Measurements from ENCODE around the gene HSDL1.

HSDL1 gene

DNA sequence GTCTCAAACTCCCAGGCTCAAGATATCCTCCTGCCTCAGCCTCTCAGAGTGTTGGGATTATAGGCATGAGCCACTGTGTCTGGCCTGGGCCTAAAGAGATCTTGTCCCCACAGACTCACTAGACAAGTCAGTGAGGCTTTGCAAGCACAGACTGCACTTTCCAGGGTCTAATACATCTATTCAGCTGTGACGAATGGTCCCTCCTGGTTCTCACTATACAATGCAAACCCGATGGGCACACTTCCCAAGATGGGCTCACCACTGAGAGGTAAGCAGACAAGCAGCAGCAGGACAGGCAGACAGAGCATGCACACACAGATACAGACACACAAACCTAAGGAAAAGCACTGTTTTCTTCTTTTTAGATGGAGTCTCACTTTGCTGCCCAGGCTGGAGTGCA lies 37.1 kb downstream of the HSDL1 start:
- no peak for DNase-seq (ENCODE audit: low read depth)

DNA sequence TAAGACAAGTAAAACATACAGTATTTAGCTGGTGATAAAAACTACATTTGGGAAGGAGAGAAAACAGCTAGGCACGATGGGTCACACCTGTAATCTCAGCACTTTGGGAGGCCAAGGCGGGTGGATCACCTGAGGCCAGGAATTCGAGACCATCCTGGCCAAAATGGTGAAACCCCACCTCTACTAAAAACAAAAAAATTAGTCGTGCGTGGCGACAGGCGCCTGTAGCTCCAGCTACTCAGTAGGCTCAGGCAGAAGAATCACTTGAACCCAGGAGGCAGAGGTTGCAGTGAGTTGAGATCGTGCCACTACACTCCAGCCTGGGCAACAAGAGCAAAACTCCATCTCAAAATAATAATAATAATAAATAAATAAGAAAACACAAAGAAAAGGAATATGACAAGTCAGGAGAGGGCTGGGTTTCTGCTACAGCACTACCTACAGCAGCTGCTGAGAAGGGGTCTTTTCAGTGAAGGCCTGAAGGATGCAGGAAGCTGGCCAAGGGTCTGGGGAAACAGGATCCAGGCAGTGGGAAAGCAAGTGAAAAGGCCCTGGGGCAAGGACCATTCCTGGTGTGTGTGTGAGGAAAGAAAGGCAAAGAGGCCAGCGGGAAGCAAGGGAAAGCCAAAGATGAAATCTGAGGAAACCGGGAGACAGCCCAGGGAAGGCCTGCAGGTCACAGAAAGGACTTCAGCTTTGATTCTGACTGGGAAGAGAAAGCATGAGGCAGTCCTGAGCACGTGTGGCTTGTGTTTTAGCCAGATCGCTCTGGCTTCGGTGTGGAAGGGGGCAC lies 38.8 kb downstream of the HSDL1 start:
- DNase-seq (ENCODE audit: low read depth): no peak

DNA sequence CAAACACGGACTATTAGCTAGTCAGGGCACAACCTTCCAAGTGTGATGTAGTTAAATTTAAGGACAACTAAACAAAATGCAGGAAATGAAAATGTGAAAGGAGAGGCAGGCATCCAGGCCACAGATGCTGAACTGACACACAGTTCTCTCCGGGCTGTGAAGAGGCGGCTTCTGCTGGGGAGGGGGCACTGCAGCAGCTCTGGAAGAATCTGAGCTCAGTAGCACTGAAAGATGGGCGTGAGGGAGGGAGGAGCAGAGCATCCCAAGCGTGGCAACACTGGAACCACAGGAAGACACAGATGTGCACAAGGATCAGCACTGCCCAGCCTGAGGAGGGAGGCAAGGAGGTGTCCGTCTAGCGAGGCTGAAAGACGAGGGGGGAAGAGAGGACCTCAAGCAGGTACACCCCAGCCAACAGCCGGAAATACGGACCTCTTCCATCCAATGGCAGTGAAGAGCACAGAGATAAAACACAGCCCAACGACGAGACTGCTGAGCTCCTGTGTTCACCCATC lies 39.6 kb downstream of the HSDL1 start:
- DNase-seq (ENCODE audit: low read depth): no peak

DNA sequence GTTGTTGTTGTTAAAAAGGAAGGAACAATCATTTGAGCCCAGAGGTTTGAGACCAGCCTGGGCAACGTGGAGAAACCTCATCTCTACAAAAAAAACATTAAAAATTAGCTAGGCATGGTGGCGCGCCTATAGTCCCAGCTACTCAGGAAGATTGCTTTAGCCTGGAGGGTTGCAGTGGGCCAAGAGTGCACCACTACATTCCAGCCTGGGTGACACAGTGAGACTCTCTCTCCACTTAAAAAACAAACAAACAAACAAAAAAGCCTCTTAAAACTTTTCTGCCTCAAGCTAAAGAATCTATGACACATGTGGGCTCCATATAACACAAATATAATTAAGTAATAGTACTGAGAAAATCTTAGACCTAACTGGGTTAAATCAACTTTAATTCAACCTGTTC lies 40.7 kb downstream of the HSDL1 start:
- no peak for DNase-seq (ENCODE audit: low read depth)

DNA sequence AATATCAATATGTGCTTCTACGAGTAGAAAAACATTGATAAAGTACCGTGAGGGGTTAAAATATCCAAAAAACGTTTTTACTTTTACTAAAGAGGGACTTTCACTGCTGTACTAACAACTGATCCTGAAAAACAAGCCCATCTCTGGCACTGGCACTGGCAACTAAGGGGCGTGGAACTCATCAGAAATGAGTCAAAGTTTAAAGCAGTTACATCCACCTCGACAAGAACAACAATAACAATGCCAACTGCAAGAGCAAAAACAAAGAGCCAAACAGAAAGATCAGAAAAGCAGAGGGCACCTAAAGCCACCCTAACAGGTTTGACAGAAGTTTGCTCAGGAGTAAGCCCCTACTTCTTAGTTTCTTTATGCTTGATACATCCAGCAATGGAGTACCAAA lies 41.3 kb downstream of the HSDL1 start:
- no peak for DNase-seq (ENCODE audit: low read depth)

DNA sequence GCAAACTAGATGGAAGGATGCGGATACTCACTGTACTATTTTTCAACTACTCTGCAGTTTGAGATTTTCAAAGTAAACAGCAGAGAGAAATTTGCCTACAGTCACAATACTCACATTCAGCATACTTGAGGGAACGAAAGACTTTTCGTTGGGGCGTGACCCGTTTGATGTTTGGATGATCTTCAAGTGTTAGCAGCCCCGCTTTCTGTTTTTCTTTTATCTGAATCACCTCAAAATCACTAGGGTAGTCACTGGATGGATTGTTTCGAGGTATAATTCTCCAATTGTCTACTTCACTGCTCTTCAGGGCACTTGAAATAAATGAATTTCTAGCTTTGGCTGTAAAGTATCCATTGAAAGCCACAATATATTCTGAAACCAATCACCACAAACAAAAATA lies 46.0 kb downstream of the HSDL1 start:
- no peak for DNase-seq (ENCODE audit: low read depth)

DNA sequence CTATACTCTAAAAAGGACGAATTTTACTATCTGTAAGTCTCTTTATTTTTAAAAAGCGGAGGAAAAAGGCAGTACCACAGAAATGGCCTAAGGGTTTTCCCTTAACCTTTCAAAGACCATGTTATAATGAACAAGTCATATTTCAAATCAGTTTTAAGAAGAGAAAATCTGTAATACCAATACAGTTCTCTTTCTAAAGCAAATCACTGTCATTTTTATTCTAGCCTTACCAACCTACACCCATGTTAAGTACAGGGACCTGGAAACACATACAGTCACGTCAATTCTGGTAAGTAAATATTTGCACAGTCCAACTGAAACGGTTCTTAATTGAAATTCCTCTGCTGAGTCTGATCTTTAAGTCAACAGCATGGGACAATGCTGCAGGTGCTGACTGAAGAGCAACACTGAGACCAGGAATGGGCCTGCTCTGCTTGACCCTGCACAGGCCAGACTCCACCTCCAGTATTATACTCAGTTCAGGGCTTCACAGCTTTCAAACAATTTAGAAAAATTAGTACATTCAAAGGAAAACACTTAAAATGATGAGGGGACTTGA lies 48.5 kb downstream of the HSDL1 start:
- DNase-seq (ENCODE audit: low read depth): no peak

DNA sequence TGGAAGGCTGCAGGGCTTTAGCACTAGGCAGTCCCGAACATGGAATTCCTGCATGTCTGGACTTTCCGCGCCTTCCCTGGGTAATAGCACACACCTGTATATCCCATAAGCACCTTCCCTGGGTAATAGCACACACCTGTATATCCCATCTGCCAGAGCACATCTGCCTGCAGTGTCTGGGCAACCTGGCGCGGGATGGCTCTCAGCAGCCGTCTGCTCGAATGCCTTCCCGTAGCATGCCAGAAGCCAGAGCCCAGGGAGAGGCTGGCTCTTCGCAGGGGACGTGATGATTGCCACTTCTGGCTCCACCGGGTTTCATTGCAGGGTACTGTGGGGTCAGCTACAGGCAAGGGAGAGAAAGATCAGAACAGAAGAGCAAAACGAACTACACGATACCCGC lies 49.5 kb downstream of the HSDL1 start:
- no peak for DNase-seq (ENCODE audit: low read depth)

DNA sequence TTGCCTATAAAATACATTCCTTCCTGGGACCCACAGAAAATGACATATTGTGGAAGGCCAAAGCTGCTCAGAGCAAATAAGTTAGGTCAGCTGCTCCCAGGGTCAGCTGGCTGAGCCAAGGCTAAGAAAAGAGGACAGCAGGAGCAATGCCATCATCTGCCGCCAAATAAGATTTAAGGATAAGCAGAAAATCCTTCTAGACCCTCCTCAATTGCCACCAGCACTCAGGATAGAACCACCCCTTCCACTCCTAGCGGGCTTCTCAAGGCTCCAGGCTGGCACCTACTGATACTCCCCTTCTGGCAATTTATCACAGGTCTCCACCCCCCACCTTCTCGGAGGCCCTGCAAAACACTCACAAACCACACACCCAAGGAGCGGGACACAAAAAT lies 51.1 kb downstream of the HSDL1 start:
- DNase-seq (ENCODE audit: low read depth): no peak

DNA sequence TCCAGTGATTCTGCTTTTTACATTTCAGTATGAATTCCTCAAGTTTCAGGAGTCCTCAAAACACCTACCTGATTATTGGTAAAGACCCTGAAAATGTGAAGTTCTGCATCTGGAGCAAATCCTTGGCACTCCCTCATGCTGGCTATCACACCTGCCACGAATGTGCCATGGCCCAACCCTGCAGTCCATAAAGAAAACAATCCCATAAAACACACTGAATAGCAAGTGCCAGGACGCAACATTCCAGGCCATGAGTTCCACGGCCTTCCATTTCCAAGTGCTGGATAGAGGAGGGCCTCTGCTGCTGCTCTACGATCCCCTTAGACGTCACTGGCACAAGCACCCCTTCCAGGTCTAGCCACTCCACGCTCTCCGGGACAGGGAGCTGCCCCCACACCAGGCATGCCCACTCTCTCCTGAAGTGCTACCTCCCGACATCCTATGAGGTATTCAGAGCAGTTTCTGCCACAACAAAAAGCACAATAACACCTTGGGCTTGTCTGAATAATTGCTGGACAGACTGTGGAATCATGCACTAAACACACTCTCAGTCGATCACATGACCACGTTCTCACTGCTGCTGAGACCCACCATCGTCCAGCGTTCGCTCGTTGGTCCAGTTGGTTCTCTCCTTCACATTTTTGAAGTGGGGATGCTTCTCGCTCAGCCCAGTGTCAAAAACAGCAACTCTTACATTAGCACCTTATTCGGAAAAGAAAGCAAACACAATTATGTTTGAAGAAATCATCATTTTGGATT lies 51.7 kb downstream of the HSDL1 start:
- DNase-seq (ENCODE audit: low read depth): no peak

DNA sequence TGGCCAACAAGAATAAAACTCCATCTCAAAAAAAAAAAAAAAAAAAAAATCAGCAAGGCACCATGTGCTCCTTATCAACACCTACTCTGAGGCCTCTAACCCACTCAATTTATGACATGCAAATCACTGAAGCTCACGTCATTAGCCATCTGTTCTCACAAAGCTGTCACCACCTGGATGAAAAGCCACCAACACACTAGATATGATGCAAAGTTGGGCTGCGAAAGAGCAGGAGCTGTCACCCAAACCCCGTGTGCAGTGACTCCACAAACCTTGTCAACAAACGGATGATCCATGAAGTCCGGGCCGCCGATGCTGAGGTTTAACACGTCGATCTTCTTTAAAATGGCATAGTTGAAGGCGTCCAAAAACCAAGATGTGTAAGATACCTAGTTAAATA lies 53.5 kb downstream of the HSDL1 start:
- DNase-seq (ENCODE audit: low read depth): no peak

DNA sequence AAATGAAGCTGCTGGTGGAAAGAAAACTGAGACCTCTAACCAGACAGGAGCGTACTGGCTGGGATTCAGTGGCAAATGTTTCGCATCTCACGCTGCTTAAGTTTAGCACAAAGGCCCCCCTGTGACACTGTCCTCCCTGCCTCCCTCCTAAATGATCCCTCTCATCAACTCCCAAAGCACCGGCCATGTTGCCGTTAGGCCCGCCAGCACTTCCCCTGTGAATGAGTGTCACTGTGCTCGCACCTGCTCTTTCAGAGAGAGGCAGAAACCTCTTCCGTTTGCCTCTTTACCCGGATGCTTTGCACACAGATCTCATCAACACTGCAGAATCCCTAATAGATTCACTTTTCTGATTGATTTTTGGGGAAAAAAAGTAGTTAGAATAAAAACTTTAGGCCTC lies 54.8 kb downstream of the HSDL1 start:
- DNase-seq (ENCODE audit: low read depth): no peak

DNA sequence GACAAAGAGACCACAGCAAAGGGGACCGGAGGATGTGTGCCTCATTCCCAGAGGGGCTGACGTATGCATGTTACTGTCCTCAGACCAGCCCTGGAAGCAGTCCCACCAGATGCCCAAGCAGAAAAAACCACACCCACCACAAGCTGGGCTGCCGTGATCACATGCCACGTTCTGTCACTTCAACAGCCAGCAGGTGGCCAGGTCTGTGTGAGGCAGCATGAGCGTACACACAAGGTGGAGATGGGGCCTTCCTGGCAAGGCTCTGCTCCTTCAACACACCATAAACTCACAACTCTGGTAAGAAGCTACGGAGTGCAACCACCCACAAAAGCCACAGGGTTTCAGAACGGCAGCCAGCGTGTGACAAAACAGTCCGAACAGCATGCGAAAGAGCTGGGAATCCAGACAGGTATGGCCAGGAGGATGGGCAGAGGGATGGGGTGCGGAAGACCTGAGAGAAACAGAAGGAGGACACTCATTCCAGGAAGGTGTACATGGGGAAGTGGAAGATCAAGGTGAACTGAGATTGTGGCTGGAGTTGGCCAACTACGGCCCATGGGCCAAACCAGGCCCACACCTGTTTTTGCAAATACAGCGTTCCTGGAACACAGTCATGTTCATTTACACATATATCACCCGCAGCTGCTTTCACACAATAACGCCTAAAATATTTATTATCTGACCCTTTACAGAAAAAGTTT lies 56.1 kb downstream of the HSDL1 start:
- peak; percentile 22 for DNase-seq (ENCODE audit: low read depth)

DNA sequence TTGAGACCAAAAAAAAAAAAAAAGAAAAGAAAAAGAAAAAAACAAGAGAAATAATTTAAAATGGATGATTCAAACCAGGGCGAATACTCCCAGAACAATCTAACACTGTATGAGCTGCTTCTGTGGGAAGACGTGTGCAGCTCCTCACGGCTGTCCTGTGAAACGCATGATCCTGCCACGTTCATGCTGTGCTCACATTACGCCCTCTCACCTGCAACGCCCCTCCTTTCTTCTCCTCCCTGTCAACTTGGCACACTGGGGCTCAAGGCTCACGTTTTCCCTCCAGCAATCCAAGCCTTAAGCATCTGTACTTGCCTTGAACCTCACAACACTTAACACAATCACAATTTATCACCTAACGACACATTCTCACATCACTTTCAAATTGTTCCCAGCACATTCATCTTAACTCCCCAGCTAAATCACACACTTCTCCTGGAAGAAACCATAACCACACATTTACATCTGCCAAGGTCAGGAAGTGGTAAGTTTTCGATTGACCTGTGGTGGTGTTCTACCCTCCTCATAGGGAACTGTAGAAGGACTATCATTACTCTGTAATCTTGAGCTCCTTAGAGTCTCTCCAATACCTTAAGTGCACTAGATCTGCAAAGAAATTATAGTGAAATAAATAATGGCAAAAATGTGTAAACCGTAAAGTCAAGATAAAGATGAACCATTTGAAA lies 57.4 kb downstream of the HSDL1 start:
- no peak for DNase-seq (ENCODE audit: low read depth)

DNA sequence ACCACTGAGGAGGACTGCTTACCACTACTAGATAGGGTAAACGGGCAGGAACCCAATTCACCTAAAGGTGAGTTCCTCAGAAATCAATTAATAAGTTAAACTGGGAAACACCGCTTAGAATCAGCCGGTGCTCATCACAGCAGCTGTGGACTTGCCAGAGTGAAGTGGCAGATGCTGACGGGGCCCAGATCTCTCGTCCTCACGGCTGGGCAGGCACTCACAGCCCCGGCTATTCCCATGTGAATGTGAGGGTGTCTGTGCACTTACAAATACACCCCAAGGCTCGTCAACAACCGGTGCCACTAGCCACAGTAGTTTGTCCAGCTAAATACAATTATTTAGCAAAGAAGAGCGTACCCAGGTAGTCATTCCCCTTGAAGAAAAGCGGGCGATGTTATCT lies 58.0 kb downstream of the HSDL1 start:
- DNase-seq (ENCODE audit: low read depth): no peak

DNA sequence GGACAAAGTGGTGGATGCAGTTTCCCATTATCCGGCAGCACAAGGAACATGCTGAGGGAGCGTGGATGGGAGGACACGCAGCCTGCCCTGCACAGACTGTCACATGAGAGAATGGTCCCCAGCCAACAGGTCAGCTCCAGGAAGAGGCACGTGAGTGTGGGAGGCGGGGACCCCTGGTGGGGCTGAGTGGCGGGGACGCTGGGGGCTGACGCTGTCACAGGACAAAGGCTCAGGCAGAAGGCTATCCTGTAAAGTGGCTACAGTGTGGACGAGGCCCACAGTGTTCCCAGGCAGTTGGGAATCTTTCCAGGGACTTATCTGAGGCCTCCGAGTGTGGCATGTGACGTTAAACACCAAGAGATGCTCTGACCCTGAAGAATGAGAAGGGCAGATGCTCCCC lies 58.6 kb downstream of the HSDL1 start:
- no peak for DNase-seq (ENCODE audit: low read depth)

DNA sequence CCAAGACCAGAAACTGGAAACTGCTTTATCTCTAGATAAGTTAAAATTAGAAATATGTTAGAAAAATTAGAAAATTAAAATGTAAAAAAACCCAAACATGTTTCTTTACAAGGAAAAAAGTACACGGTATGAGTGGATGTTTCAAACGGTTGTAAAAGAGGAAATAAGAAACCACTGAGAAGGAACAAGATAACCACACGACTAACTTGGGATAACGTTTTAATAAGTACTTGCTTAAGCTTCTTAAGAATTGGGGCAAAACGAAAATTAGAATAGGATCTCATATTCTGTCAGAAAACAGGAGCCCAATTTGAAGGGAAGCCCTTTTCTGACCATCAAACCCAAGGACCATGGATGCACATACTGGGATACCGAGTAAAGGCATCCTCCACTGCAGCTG lies 59.2 kb downstream of the HSDL1 start:
- DNase-seq (ENCODE audit: low read depth): no peak

DNA sequence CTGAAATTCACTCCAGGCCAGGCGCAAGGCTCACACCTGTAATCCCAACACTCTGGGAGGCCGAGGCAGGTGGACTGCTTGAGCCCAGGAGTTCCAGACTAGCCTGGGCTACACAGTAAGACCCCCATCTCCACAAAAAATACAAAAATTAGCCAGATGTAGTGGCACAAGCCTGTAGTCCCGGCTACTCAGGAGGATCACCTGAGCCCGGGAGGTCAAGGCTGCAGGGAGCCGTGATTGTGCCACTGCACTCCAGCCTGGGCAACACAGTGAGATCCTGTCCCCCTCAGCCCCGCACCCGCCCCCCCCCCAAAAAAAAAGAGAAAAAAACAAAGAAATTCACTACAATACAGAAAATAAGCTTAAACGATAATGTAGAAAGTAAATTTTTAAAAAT lies 59.7 kb downstream of the HSDL1 start:
- DNase-seq (ENCODE audit: low read depth): no peak

DNA sequence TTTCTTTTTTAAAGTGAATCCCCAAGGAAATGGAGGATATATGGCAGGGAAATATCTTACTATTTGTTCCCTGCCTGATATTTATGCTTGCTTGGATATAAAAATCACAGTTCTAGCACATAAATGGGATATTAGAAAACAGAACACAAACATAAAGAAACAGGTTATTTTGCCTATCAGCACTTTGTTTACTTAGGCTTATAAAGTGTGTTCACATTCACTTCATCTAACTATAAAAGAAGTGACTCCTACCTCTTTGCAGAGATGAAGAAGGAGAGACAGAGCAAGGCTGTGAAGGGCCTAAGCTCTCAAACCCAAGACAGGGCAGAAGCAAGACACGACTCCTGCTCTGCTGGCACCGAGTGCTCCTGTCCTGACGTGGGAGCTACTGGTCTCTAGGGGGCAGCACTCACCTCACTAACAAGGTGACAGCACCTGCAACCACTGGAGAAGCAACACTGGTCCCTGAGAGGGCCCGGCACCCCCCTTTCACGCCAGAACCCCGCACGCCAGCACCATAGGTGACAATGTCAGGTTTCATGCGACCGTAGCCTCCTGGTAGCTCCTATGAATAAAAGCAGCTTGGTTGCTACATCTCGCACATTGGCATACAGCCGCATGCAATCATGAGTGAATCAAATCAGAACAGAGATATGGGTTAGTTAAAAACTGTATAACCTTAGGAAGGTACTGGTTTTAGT lies 60.3 kb downstream of the HSDL1 start:
- peak; percentile 40 for DNase-seq (ENCODE audit: low read depth)

DNA sequence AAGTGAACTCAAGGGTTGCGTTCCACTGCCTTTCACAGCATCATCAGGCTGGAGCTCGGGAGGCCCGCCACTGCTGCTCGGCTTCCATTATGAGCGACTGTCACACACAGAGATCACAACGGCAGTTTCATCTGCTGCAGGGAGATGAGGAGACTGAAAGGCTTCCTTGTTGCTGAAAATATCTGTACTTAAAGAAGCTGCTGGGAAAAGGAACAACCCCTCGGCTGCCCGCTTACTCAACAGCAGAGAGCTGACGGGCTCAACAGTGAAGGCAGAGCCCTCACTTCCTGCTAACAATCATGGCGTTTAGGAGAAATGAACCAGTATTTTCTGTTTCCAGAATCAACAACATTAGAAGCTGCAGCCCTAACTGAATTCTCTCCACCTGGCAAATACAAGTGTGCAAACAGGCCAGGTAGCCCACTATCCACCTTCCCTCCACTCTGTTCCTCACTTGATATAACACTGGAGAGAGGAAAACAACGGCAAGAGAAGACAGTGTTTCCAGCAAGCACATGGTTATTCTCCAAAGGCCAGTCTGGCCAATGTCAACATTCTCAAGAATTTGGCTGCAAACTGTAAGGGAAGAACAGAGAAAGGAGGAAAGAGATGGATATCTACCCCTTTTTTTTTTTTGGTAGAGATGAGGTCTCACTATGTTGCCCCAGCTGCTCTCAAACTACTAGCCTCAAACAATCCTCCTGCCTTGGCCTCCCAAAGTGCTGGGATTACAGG lies 62.0 kb downstream of the HSDL1 start:
- no peak for DNase-seq (ENCODE audit: low read depth)

DNA sequence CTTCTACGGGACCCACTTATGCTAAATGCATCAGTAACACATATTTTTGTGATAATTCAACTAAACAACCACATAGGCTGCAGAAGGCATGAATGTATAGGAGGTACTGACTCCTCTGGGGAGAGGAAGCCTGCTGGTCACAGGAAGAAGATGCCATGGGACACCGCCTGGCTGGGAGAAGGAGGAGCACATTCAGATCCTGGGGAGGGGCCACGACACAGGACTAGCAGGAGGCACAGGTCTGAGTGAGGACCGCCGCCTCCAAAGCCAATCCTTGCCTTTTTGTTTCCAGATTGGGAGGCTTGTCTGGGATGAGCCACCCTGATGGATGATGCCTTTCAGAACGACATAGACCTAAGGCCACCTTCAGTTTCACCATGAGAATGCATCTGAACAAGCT lies 62.9 kb downstream of the HSDL1 start:
- no peak for DNase-seq (ENCODE audit: low read depth)

Measured in activated T-helper 9 cell treated with anti-CD3 and anti-CD28 coated beads, Interleukin-2, amount 50 U/mL, for 16 hours (primary cell).